ENCODE data around the gene CTTN.

- no peak for TF ChIP-seq EP300 (IDR thresholded peaks at IDR 0.05)
- TF ChIP-seq CTCF (IDR thresholded peaks at IDR 0.05) = no peak
- TF ChIP-seq POLR2AphosphoS5 (IDR thresholded peaks at IDR 0.05) = no peak
- TF ChIP-seq POLR2A (IDR thresholded peaks at IDR 0.05; ENCODE audit: low read depth) = no peak
Observed at GRCh38 chr11:70474710-70475109, 76.4 kb downstream of the CTTN start.
